Keratinocyte (primary cell): ENCODE results near the gene ADGRV1. TPM values are rescaled to one million over a fixed set of nuclear protein-coding genes. Genes with fewer than 3 reads are reported as not detected.

ENCODE experiments used
- DNase-seq: peaks from one replicate; pipeline ENCODE4 v3.0.0-alpha.2; 2011; ENCODE audit warnings: low read depth, missing footprints, low spot score
- FAIRE-seq: peaks from 2 replicates; lab custom pipeline; 2011; peaks lifted over from hg19 to GRCh38; lab: Jason Lieb, UNC
- H2AFZ ChIP-seq: 2 replicates; pipeline ENCODE4 v1.6.0; 2012; ENCODE audit warnings: low read length, control low read depth, inconsistent platforms; ENCODE audit not compliant: control insufficient read depth
- H3K27ac ChIP-seq: 2 replicates; pipeline ENCODE4 v1.5.1; 2011; ENCODE audit warnings: low read length; ENCODE audit not compliant: control insufficient read depth, insufficient read depth
- H3K27me3 ChIP-seq: 3 replicates; pipeline ENCODE4 v1.6.0; 2011; ENCODE audit warnings: low read length; ENCODE audit not compliant: control insufficient read depth, insufficient read depth; ENCODE audit errors: extremely low read depth
- H3K36me3 ChIP-seq, 2 experiments: 2 replicates in 1 of 2; 3 replicates in 1 of 2; pipeline ENCODE4 v1.5.1; 2011; ENCODE audit warnings: low read length in 2 of 2, mild to moderate bottlenecking in 1 of 2; ENCODE audit not compliant: control insufficient read depth in 2 of 2, insufficient read depth in 2 of 2; ENCODE audit errors: extremely low read depth in 1 of 2
- H3K4me1 ChIP-seq: 3 replicates; pipeline ENCODE4 v1.5.1; 2011; ENCODE audit warnings: low read length; ENCODE audit not compliant: control insufficient read depth, insufficient read depth; ENCODE audit errors: extremely low read depth
- H3K4me2 ChIP-seq: 3 replicates; pipeline ENCODE4 v1.6.0; 2011; ENCODE audit warnings: low read depth, low read length; ENCODE audit not compliant: control insufficient read depth, insufficient read depth; ENCODE audit errors: extremely low read depth
- H3K4me3 ChIP-seq, 3 experiments: fragments of 200-600 bp in 1 of 3; sonication (generic) in 1 of 3; 2 replicates in 2 of 3; 3 replicates in 1 of 3; pipeline ENCODE4 v1.5.1; 2011 to 2016; ENCODE audit warnings: low read length in 3 of 3, mild to moderate bottlenecking in 3 of 3, control low read depth in 2 of 3, inconsistent platforms in 1 of 3, low read depth in 1 of 3, mixed read lengths in 1 of 3, mixed run types in 1 of 3, moderate library complexity in 1 of 3; ENCODE audit not compliant: control insufficient read depth in 2 of 3, insufficient read depth in 2 of 3; ENCODE audit errors: extremely low read depth in 1 of 3
- H3K79me2 ChIP-seq: 2 replicates; pipeline ENCODE4 v1.6.0; 2012; ENCODE audit warnings: low read length; ENCODE audit not compliant: control insufficient read depth, insufficient read depth
- H3K9ac ChIP-seq: 3 replicates; pipeline ENCODE4 v1.6.0; 2011; ENCODE audit warnings: low read length; ENCODE audit not compliant: control insufficient read depth, insufficient read depth; ENCODE audit errors: extremely low read depth
- H3K9me1 ChIP-seq: 3 replicates; pipeline ENCODE4 v1.6.0; 2011; ENCODE audit warnings: low read length; ENCODE audit not compliant: control insufficient read depth, insufficient read depth; ENCODE audit errors: extremely low read depth
- H3K9me3 ChIP-seq: 2 replicates; pipeline ENCODE4 v1.5.1; 2012; ENCODE audit warnings: low read depth, low read length; ENCODE audit not compliant: control insufficient read depth
- H4K20me1 ChIP-seq: 3 replicates; pipeline ENCODE4 v1.6.0; 2011; ENCODE audit warnings: low read length; ENCODE audit not compliant: control insufficient read depth, insufficient read depth; ENCODE audit errors: extremely low read depth
- EZH2 ChIP-seq: IDR thresholded peaks from one replicate; pipeline ENCODE4 v1.6.1; 2012; ENCODE audit warnings: inconsistent platforms, mild to moderate bottlenecking, low read length, moderate library complexity
- dilution Hi-C: fragments of 300-500 bp; cut with MboI; formaldehyde crosslinking; loops from one replicate; pipeline ENCODE4 v1.7.0; 2020; ENCODE audit warnings: low sequenced_read_pairs; ENCODE audit not compliant: extremely low pct_ligation_motif_present
- polyA plus RNA-seq, 5 experiments: library from polyadenylated mRNA; depleted of rRNA in 3 of 5; stranded (reverse) in 3 of 5; stranded (forward) in 1 of 5; unstranded in 1 of 5; fragments of >200 nt; gene quantifications; 1 replicate in 1 of 5; 2 replicates in 3 of 5; 3 replicates in 1 of 5; pipeline versions ENCODE4 v1.2.1 to v1.2.3, GENCODE V29; 2011 to 2012; ENCODE audit warnings: missing spikeins in 2 of 5, low read depth in 1 of 5, low replicate concordance in 1 of 5
- TF ChIP-seq, protein P1 (sequence below), 3 experiments: IDR thresholded peaks in 1 of 3; conservative IDR thresholded peaks in 1 of 3; optimal IDR thresholded peaks in 1 of 3; 2 replicates in 2 of 3; 3 replicates in 1 of 3; pipeline versions ENCODE3 to v1.5.1; 2011; ENCODE audit warnings: low read length in 3 of 3, mild to moderate bottlenecking in 3 of 3, moderate library complexity in 2 of 3, control low read depth in 1 of 3, inconsistent platforms in 1 of 3; ENCODE audit not compliant: insufficient read depth in 2 of 3; ENCODE audit errors: extremely low read depth in 1 of 3

Gene ADGRV1
- polyA plus RNA-seq, 1 donor (not counting 4 experiments of a cell fraction or from before 2014, with no cell fraction given) = 0.05 TPM

DNA sequence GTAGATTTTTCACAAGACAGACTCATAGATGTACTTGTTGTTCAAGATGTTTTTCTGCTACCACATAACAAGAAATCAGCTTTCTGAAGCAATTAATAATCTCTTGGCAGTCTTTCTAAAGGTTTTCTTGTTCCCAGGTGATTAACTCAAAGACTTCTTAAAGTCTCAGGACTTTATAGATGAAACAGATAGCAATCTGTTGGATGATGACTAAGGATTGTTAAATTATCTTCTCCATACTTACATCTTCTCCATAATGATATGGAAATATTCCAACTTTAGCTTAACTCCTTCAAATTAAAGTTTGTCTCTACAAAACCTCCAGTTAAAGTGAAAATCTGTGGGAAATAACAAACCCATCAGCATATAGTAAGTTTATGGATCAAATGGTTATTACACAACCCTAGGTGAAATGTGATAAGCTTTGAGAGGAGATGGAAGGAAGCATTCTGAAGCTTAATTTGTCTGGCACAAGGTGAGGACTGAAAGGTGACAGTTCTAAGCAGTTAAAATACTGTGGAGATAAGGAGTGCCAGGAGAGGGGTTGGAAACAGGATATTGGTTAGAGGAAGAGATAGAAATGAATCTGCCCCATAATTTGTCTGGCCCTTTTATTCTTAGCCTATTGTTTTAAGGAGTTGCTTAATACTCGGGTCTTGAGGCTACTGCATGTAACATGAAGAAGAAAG lies 326.7 kb downstream of the ADGRV1 start:
- dilution Hi-C loops = loop anchor here (25.0 kb wide), 1 partner anchor 502 kb away; the partner anchor contains the start of gene ARRDC3
- H3K36me3 ChIP-seq = no peaks in the 10 kb centered on the region
- FAIRE-seq (peak; percentile 68), DNase-seq (no peak)
- H4K20me1 ChIP-seq = no peaks in the 10 kb centered on the region
- H3K4me3 ChIP-seq = no peak overlapping the region
- no peak overlapping the region for H2AFZ ChIP-seq
- H3K9me1 ChIP-seq = no peaks in the 10 kb centered on the region
- TF ChIP-seq, protein P1, sequence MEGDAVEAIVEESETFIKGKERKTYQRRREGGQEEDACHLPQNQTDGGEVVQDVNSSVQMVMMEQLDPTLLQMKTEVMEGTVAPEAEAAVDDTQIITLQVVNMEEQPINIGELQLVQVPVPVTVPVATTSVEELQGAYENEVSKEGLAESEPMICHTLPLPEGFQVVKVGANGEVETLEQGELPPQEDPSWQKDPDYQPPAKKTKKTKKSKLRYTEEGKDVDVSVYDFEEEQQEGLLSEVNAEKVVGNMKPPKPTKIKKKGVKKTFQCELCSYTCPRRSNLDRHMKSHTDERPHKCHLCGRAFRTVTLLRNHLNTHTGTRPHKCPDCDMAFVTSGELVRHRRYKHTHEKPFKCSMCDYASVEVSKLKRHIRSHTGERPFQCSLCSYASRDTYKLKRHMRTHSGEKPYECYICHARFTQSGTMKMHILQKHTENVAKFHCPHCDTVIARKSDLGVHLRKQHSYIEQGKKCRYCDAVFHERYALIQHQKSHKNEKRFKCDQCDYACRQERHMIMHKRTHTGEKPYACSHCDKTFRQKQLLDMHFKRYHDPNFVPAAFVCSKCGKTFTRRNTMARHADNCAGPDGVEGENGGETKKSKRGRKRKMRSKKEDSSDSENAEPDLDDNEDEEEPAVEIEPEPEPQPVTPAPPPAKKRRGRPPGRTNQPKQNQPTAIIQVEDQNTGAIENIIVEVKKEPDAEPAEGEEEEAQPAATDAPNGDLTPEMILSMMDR (optimal IDR thresholded peaks at IDR 0.05 in 1 of 3, IDR thresholded peaks at IDR 0.05 in 1 of 3, conservative IDR thresholded peaks at IDR 0.05 in 1 of 3; ENCODE audit: extremely low read depth in 1 of 3, insufficient read depth in 2 of 3, low read length in 3 of 3) = no peak
- no peak for TF ChIP-seq EZH2
- no peak overlapping the region for H3K4me2 ChIP-seq
- no peak overlapping the region for H3K9ac ChIP-seq
- no peaks in the 10 kb centered on the region for H3K27me3 ChIP-seq
- no peak overlapping the region for H3K27ac ChIP-seq
- no peaks in the 10 kb centered on the region for H3K9me3 ChIP-seq
- peaks cover 33% of the 10 kb centered on the region for H3K4me1 ChIP-seq
- H3K79me2 ChIP-seq = no peaks in the 10 kb centered on the region

DNA sequence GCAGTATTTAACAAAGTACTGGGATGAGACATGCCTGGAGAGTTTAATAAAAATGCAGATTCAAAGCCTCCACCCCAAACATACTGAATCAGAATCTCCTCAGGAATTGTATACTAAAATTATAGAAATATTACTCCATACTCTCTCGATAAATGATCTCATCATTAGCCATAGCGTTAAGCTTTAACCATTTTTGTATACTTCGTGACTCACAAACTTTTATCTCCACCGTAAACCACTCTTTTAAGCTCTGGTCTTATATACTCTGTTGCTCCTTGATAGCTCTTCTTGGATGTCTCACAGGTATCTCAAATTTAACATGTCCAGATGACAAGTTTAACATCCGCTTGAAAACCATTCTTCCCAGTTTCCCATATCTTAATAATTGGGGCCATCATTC lies 327.8 kb downstream of the ADGRV1 start:
- dilution Hi-C loops = loop anchor here (25.0 kb wide), 1 partner anchor 501 kb away; the partner anchor contains the start of gene ARRDC3
- Histone ChIP-seq H3K79me2 (no peaks in the 10 kb centered on the region), H3K4me3 (no peak overlapping the region), H4K20me1 (no peaks in the 10 kb centered on the region), H3K27me3 (no peaks in the 10 kb centered on the region), H3K4me1 (peaks cover 33% of the 10 kb centered on the region), H3K4me2 (peak overlapping the region; percentile 57), H3K27ac (peak overlapping the region; percentile 40), H3K9me1 (no peaks in the 10 kb centered on the region), H3K36me3 (no peaks in the 10 kb centered on the region), H3K9me3 (no peaks in the 10 kb centered on the region), H3K9ac (no peak overlapping the region), H2AFZ (no peak overlapping the region)
- DNase-seq = no peak
- FAIRE-seq = peak; percentile 60
- no peak for TF ChIP-seq EZH2
- TF ChIP-seq, protein P1 (optimal IDR thresholded peaks at IDR 0.05 in 1 of 3, IDR thresholded peaks at IDR 0.05 in 1 of 3, conservative IDR thresholded peaks at IDR 0.05 in 1 of 3; ENCODE audit: extremely low read depth in 1 of 3, insufficient read depth in 2 of 3, low read length in 3 of 3) = no peak
